ENCODE results near the gene PTPRQ.
A peak's percentile ranks its signal among the peaks of the same experiment; 100 is the strongest.

The PTPRQ gene

DNA sequence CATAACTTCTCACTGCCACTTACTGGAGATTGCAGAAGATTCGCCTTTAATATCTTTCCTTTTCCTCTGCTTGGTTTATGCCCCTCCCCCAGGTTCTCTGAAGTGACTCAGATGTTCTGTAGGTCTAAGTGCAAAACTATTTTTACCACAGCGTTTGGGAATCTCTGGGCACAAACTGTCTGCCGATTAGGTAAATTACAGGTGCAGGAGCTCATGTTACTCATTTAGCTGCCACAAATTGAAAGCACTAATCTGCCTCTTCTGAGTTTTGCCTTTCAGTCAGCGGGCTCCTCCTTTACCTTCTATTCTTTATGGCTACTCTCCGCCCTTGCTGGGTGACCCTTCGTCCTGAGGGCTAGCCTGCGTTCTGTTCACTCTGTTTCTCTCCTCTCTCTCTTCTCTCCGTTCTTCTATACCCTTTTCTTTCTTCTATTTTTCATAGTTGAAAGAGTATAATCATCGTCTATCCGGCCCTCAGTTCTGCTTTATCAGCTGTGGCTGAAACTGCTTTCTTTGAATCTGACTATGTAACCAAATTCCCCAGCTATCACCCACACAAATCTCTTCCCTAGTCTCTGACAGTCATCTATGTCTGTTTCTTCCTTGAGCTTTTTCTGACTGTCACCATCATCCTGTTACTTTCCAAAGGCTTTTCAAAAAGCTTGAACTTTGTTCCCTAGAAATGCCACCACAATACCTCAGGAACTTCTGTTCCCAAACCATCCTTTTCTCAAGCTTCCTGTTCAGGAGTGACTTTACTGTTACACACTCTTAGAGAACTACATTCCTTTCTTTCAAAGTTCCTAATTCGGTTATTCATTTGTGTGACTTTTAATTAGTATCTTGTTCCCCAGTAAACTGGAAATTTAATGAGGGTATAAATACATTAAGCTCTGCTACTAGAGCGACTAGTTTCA lies 259.1 kb downstream of the PTPRQ start:
- no peak for DNase-seq (ENCODE audit: low spot score)

DNA sequence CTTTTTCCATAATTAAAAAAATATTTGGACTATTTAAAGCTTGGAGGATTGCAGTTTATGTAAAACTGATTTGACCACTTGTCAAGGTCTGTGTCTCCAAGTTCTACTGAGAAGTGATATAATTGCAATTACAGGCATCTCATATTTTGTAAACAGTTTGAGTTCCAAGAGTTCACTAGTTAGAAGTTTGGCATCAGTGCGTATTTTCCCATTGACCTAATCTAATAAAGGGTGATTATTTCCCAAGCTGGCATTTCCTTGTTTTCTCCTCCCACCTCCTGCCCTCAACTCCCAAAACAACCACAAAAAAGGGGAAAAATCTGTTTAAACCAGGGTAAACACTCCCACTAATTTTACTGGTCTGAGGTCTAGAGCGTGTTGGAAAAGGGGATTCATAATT lies 260.4 kb downstream of the PTPRQ start:
- DNase-seq (ENCODE audit: low spot score): no peak

DNA sequence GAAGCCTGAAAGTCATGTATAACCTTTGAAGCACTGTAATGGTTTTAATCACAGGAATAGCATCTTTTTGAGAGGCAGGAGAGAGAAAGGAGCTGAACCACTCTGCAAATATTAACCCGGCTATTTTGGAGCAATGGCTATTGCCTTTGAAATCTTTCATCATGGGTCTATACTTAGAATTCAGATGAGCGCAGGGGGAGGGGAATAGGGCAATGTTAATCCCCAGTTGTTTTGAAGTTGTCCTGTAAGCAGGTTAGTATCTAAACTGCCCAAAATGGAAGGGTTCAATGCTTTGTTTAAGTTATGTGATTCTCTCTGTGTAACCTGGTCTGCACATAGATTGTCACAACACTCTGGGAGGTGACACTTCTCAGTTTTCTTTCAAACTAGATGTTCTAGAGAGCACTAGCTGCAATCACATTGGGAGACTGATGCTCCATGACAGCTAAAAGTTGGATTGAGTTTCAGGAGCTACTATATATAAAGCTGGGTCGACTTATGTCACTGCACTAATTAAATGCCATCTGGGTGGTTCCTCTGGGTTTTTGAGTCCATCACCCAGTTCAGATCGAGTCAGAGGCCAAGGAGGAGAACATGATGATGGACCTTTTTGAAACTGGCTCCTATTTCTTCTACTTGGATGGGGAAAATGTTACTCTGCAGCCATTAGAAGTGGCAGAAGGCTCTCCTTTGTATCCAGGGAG lies 263.2 kb downstream of the PTPRQ start, which contains the start of gene MYF6:
MYF6 (plus strand) TSS at position 509 of the 704 bp plus-strand sequence; CDS start at position 595, 86 bp downstream.
- no peak for DNase-seq (ENCODE audit: low spot score)

DNA sequence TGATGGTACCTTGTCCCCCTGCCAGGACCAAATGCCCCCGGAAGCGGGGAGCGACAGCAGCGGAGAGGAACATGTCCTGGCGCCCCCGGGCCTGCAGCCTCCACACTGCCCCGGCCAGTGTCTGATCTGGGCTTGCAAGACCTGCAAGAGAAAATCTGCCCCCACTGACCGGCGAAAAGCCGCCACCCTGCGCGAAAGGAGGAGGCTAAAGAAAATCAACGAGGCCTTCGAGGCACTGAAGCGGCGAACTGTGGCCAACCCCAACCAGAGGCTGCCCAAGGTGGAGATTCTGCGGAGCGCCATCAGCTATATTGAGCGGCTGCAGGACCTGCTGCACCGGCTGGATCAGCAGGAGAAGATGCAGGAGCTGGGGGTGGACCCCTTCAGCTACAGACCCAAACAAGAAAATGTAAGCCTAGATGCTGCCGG lies 263.8 kb downstream of the PTPRQ start:
- DNase-seq (ENCODE audit: low spot score): no peak

DNA sequence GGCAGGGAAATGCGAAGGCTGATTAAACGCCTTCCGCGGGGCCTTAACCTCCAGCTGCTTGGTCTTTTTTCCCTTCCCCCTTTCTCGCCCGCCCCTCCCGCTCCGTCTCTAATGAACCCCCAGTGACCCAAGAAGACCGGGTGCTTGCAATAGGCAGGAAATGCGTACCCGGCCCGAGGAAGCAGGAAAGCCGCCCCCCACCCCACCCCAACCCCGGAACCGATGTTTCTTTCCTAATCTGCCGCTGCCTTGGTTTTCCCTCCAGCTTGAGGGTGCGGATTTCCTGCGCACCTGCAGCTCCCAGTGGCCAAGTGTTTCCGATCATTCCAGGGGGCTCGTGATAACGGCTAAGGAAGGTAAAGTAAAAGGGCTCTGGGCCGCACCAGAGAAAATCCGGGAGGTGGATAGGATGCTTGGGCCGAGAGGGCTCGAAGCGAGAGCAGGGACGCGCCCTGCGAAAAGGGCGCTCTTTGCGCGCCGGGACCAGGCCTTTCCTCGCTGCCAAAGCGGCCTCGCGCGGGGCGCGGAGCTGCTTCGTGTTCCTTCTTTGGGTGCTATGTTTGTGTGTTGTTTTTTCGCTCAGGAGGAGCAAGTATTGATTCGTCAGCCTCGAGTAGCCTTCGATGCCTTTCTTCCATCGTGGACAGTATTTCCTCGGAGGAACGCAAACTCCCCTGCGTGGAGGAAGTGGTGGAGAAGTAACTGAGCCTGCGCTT lies 264.4 kb downstream of the PTPRQ start:
- no peak for DNase-seq (ENCODE audit: low spot score)

DNA sequence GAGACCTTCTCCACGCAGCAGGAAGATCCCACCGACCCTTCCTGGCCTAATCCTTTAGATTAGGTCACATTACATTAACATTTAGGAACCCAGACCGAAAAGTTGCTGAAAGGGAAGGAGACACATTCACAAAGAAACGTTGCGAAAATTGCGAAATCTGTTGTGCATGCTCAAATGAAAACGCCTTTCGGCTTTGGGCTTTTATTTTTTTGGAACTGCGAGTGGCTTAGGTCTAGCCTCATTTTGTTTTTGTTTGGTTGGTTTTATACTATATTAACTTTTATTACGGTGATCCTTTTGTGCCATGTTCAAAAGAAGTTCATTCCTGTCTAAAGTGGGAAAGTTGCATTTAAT lies 264.9 kb downstream of the PTPRQ start:
- DNase-seq (ENCODE audit: low spot score): no peak

DNA sequence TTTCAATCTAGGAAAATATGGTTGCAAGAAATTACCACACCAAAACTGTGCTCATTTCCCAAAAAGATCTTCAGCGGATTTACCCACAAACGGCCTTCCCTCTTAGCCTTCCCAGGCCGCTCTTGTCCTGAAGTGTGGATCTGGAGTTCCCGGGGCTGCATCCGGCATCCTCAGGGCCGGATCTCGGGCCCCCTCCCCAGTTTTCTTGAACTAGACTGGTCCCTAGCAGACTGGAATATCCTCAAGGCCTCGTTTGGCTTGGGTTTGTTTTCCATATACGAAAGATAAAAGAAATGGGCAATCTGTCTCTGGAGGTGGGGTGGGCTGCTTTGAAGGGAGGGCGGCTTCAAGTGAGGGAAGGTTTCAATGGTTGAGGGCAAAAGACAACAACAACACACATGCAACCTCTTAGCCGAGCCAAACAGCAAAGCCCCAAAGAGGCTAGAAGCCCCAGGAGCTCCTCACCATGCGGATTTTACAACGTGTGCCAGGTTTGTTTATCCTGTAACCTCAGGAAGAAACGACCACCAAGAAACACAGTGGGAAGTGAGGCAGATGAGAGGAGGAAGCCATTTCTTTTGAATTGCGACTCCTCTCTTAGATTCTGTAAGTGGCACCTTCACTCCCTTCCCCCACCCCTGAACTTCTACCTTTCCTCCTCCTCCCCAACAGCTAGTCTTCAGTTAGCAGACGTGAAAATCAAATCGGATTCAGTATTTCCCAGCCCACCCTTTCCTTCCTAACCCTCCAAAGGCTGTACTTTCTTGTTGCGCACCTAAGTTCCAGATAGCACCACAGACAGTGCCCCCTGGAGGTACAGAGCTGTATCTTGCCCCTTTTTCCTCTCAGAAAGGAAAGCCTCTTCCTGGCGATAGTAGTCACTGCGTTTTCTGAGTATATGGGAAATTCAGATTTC lies 266.0 kb downstream of the PTPRQ start:
- DNase-seq (ENCODE audit: low spot score): peak; percentile 27

DNA sequence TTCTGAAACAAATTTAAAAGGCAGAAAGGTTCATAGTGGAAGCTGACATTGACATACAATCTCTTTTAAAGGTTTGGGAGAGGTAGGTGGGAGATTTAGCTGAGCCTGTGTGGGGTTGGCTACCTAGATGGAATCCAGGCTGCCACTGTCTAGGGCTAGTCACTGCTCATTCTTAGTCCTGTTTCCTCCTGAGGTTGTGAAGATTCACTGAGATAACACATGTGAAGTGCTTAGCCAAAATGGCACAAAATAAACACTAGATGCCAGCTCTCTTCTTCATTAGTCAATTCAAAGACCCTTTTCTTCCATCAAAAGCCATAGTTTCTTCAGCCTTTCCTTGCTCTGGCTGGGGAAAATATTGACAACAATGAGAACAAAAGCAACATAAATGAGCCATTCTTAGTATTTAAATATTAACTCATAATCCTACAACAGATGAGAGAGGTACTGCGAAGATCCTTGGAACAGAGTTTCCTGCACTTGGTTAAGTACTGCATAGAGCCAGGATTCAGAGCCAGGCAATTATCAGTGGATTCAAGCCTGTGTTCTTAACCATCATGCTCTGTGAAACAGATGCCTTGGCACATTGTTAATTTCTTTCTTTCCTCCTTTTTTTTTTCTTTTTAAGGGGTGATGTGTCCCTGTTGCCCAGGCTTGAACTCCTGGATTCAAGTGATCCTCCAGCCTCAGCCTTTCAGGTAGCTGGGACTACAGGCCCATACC lies 266.9 kb downstream of the PTPRQ start:
- DNase-seq (ENCODE audit: low spot score): no peak

DNA sequence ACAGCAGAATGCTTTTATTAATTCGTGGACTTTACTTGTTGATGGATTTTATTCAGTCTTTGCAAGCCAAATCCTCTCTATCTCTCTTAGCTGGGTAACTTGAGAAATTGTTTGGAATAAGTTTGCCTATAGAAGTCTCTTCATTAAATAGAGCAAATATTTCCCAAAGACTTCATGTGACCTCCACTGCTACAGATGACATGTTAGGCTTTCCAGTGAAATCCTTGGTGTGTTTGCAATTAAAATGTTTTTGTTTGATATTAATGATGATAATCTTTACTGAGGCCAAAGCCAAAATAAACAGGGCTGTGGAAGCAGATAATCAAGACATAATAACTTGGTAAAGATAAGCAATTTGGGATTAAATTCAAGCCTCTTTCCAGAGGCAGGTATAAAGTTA lies 267.8 kb downstream of the PTPRQ start:
- no peak for DNase-seq (ENCODE audit: low spot score)

DNA sequence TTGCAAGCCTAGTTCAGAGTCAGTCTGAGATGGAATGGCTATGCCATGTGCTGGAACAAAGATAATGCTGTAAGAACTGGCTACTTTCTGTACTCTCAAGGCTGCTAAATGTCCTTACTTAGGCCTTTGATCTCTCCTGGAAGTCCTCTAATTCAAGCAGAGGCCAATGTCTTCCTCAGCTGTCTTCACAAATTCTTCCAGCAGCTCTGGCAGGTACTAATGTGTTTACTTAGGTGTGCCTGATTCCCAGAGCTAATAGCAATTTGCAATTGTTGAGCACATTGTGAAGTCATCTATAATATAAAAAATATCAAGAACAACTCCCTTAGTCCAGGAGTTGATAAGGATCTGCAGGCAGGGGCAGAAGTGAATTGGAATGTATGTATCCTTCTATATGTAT lies 268.8 kb downstream of the PTPRQ start:
- DNase-seq (ENCODE audit: low spot score): no peak

DNA sequence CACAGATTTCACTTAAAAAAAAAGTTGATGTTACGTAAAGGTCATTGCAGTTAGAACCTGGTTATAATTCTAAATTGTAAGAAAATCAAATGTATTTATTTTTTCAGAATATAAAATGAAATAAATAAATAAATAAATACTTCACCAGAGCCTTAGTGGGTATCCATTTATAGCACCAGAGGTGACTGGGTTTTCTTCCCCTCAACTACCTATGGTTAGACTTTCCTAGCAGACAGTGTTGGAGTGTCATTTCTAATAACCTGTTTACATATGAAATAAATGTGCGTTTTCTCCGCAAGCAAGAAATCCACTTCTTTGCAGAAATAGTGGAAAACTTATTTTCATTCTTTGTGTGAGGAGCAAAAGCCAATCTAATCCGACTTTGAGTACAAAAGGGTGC lies 269.4 kb downstream of the PTPRQ start:
- DNase-seq (ENCODE audit: low spot score): no peak

DNA sequence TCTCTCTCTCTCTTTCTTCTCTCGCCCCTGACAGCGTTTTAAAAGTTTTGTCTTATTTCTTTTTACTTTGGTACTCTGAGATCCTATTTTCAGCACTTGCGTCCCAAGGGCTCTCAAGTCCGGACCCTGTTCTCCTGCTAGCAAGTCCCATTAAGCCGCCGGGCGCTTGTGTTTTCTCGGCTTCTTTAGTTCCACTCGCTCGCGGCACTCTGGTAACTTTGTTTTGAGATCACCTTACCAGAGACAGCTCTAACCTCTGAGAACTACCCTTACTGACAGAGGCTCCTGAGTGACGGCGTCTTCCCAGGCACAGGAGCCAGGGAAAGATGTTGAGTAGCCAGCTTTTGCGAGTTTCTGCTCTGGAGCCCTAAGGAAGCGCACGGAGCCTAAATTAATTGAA lies 270.0 kb downstream of the PTPRQ start:
- DNase-seq (ENCODE audit: low spot score): no peak

DNA sequence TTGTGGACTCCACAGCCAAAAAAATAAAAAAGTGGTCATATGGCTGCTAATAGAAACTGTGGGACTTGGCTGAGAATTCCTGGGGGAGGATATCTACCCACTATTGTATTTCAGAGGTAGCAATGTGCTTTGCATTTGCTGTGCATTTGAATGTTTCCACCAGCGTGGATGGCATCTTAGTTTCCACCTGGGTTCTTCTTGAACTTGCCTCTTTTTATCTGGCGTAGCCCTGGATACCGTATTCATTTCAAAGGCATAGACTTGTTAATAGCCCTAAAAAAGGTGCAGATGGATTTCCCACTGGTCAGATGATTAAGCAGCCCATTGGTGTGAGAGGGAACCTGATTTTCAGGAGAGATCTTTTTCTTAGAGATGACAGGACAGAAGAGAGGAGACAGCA lies 270.8 kb downstream of the PTPRQ start:
- DNase-seq (ENCODE audit: low spot score): no peak

DNA sequence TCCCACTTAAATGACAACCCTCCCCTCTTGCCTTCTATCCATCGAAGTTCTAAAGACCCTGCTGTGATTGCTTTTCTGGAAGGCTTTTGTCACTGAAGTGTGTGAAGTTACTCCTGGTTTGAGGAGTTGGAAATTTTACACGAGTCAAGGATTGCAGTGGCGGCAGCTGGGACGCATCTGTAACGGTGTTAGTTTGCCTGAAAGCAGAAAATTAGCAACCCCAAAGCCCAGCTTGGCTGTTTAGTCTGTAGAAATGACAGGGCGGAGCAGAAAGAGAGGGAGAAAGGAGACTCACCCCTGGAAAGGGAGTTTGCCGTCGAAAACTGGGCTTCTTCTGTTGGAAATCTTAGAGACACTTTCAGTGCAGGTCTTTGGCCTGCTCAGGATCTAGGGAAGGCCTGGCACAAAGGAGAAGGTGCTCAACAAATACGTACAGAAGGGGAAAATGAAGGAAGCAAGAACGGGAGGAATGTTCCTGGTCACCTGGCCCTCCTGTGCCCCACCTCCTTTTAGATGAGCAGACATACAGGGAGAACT lies 271.7 kb downstream of the PTPRQ start:
- no peak for DNase-seq (ENCODE audit: low spot score)

DNA sequence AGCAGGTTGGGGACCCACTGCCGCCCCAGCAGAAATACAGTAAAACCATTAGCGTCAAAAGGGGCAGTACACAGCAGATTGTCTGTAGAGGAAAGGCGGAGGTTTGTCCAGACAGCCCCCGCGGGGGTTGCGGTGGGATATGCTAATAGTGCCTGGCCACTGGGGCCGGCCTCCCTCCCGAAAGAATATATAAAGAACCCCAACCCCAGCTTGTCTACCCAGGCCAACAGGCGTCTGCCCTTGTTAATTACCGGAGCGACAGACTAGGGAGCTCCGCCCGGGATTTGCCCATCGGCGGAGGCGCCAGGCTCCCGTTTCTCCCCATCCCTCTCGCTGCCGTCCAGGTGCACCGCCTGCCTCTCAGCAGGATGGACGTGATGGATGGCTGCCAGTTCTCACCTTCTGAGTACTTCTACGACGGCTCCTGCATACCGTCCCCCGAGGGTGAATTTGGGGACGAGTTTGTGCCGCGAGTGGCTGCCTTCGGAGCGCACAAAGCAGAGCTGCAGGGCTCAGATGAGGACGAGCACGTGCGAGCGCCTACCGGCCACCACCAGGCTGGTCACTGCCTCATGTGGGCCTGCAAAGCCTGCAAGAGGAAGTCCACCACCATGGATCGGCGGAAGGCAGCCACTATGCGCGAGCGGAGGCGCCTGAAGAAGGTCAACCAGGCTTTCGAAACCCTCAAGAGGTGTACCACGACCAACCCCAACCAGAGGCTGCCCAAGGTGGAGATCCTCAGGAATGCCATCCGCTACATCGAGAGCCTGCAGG lies 272.8 kb downstream of the PTPRQ start, which contains the start of gene MYF5:
MYF5 (plus strand) TSS at position 217 of the 774 bp plus-strand sequence; CDS start at position 369, 152 bp downstream.
- DNase-seq (ENCODE audit: low spot score): no peak

DNA sequence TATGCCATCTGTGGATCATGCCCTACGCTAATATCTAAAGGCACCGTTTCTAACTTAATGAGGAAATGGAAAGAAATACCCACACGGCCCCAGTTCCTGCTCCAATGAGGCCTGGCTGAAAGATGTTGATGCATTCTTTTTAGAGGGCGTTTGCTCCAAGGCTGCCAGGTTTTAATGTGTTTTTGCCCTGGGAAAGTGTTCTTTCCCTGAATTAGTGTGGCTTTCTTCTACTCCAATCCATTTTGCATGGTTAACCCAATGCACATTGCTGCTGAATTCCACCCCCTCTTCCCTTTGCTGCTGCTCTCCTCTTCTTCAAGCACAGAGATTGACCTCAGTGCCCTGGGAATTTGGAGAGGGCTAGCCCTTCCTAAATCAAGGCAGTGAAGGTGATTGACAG lies 273.8 kb downstream of the PTPRQ start:
- no peak for DNase-seq (ENCODE audit: low spot score)

DNA sequence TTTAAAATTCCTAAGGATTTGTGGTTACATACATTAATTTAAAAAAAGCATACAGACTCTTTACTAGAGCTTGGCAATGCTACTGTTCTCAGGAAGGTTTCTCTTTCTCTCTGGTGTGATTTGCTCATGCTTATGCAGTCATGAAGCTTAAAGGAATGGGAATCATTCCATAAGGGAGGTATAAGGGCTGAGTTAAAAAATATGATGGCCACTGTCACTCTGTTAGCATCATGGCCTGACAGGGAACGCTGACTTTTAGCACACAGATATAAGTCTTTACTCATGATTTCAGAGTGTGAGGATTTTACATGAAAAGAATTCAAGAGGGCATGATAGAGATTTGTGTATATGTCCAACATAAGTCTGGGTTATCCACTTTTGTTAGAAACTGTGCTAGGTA lies 276.5 kb downstream of the PTPRQ start:
- DNase-seq (ENCODE audit: low spot score): no peak

DNA sequence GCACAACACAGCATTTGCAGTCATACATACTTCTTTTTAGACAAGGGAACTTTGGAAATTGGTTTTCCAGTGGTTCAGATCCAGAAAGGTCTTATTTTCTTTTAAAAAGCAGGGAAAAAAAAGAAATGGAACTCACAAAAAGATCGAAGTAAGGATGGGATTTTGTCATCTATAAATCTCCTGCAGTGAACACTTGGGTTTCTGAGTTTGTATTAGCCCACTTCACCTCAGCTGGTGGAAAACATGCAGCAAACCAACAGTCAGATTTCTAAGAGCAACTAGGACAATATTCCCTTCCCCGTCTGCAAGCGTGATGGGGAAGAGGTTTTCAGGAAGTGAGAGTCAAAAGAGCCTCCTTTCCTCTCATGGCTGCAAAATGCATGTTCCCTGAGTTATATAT lies 277.3 kb downstream of the PTPRQ start:
- no peak for DNase-seq (ENCODE audit: low spot score)

All from germinal center (tissue), 1 donor.